ENCODE data around the gene AQP9.

- no peak for TF ChIP-seq CTCF (IDR thresholded peaks at IDR 0.05)
- TF ChIP-seq POLR2AphosphoS5 (IDR thresholded peaks at IDR 0.05; ENCODE audit: low read depth, low read length) = no peak
- TF ChIP-seq REST (IDR thresholded peaks at IDR 0.05; ENCODE audit: insufficient read depth in 1 of 2, low read depth in 2 of 2, low read length in 1 of 2) = no peak
- TF ChIP-seq SIN3A (IDR thresholded peaks at IDR 0.05; ENCODE audit: borderline replicate concordance, insufficient read depth, low read depth, low read length) = no peak
Observed at GRCh38 chr15:58163985-58164384, 25.8 kb downstream of the AQP9 start.

Data from Panc1 (cell line).